ENCODE results near the gene CHRM2.

- no peak for TF ChIP-seq CTCF (IDR thresholded peaks at IDR 0.05; ENCODE audit: low read depth, low read length, poor library complexity, severe bottlenecking)
- TF ChIP-seq EZH2phosphoT487 (IDR thresholded peaks at IDR 0.05; ENCODE audit: borderline replicate concordance, low read length): no peak
Observed at GRCh38 chr7:136976504-136977251, 108.2 kb downstream of the CHRM2 start.
